Neural crest cell (in vitro differentiated cells): ENCODE measurements around the gene ADRB2. TPM values are rescaled to one million over a fixed set of nuclear protein-coding genes. Genes with fewer than 3 reads are reported as not detected.

ENCODE experiments used
- DNase-seq: peaks from one replicate; pipeline ENCODE4 v3.0.0; 2021; ENCODE audit warnings: low read depth, mixed read lengths, low spot score
- H3K27ac Mint-ChIP-seq: one replicate; pipeline ENCODE4 v1.8.0; 2021; ENCODE audit warnings: mild to moderate bottlenecking, mixed read lengths; ENCODE audit not compliant: unreplicated experiment
- H3K27me3 Mint-ChIP-seq: 2 replicates; pipeline ENCODE4 v1.8.0; 2021; ENCODE audit warnings: low read depth, mild to moderate bottlenecking, mixed read lengths
- H3K36me3 Mint-ChIP-seq: 2 replicates; pipeline ENCODE4 v1.8.0; 2021; ENCODE audit warnings: low read depth, mild to moderate bottlenecking, mixed read lengths
- H3K4me1 Mint-ChIP-seq: 2 replicates; pipeline ENCODE4 v1.8.0; 2021; ENCODE audit warnings: mixed read lengths
- H3K4me3 Mint-ChIP-seq: one replicate; pipeline ENCODE4 v1.8.0; 2021; ENCODE audit warnings: mild to moderate bottlenecking, mixed read lengths
- H3K9me3 Mint-ChIP-seq: 2 replicates; pipeline ENCODE4 v1.8.0; 2021; ENCODE audit warnings: mixed read lengths
- CTCF ChIP-seq: fragments of 200-600 bp; sonication (generic); conservative IDR thresholded peaks from 2 replicates; pipeline ENCODE4 v1.5.0; 2021; ENCODE audit warnings: antibody characterized with exemption, mild to moderate bottlenecking
- total RNA-seq: library from RNA; stranded (reverse); gene quantifications from 2 replicates; pipeline ENCODE4 v1.2.1, GENCODE V29; 2021

The ADRB2 gene
- total RNA-seq, 1 donor from 2014 or later: 0.16 TPM

GRCh38 chr5:148836272-148837250 is 10.2 kb downstream of the ADRB2 start:
- DNase-seq: no peak
- Mint-ChIP-seq H3K4me3 (no peak overlapping the region), H3K36me3 (no peaks in the 10 kb centered on the region), H3K4me1 (peaks cover 6% of the 10 kb centered on the region), H3K9me3 (no peaks in the 10 kb centered on the region), H3K27me3 (peaks cover 10% of the 10 kb centered on the region), H3K27ac (no peak overlapping the region)
- no peak for TF ChIP-seq CTCF

- TF ChIP-seq CTCF: no peak
- no peak overlapping the region for H3K27ac Mint-ChIP-seq
- no peaks in the 10 kb centered on the region for H3K9me3 Mint-ChIP-seq
- DNase-seq: no peak
- peaks cover 3% of the 10 kb centered on the region for H3K27me3 Mint-ChIP-seq
- no peaks in the 10 kb centered on the region for H3K36me3 Mint-ChIP-seq
- no peak overlapping the region for H3K4me3 Mint-ChIP-seq
- H3K4me1 Mint-ChIP-seq: peaks cover 6% of the 10 kb centered on the region
Observed at GRCh38 chr5:148837383-148837782, 11.0 kb downstream of the ADRB2 start.

- no peak overlapping the region for H3K4me3 Mint-ChIP-seq
- no peaks in the 10 kb centered on the region for H3K27me3 Mint-ChIP-seq
- no peak overlapping the region for H3K27ac Mint-ChIP-seq
- no peaks in the 10 kb centered on the region for H3K36me3 Mint-ChIP-seq
- H3K9me3 Mint-ChIP-seq: no peaks in the 10 kb centered on the region
- DNase-seq: no peak
- peaks cover 6% of the 10 kb centered on the region for H3K4me1 Mint-ChIP-seq
- no peak for TF ChIP-seq CTCF
Observed at GRCh38 chr5:148838357-148838756, 11.9 kb downstream of the ADRB2 start.

GRCh38 chr5:148839960-148840359 is 13.5 kb downstream of the ADRB2 start:
- no peak for DNase-seq
- no peaks in the 10 kb centered on the region for H3K36me3 Mint-ChIP-seq
- H3K9me3 Mint-ChIP-seq: no peaks in the 10 kb centered on the region
- no peak for TF ChIP-seq CTCF
- no peaks in the 10 kb centered on the region for H3K27me3 Mint-ChIP-seq
- no peak overlapping the region for H3K27ac Mint-ChIP-seq
- H3K4me3 Mint-ChIP-seq: no peak overlapping the region
- H3K4me1 Mint-ChIP-seq: peaks cover 5% of the 10 kb centered on the region

GRCh38 chr5:148840531-148840930 is 14.1 kb downstream of the ADRB2 start:
- no peak overlapping the region for H3K27ac Mint-ChIP-seq
- H3K36me3 Mint-ChIP-seq: no peaks in the 10 kb centered on the region
- H3K9me3 Mint-ChIP-seq: no peaks in the 10 kb centered on the region
- DNase-seq: no peak
- no peaks in the 10 kb centered on the region for H3K27me3 Mint-ChIP-seq
- H3K4me1 Mint-ChIP-seq: peaks cover 5% of the 10 kb centered on the region
- H3K4me3 Mint-ChIP-seq: no peak overlapping the region
- no peak for TF ChIP-seq CTCF
